Stimulated activated CD4-positive, alpha-beta T cell treated with anti-CD3 and anti-CD28 coated beads, TNF-alpha, amount 100 ng/mL, for 4 hours (primary cell): ENCODE results near the gene ITM2B.
"Not testable (repeated sequence)": the region's sequence is repeated elsewhere in the genome, so short reads cannot be mapped to it uniquely, and the experiment has no call there.

Experiments used
- DNase-seq, 3 experiments: peaks; one replicate each; pipeline ENCODE4 v3.0.0-alpha.2; 2020; ENCODE audit warnings: low read depth in 3 of 3

Gene ITM2B

GRCh38 chr13:48224701-48225100 is 8.3 kb upstream of the ITM2B start:
- no peak for DNase-seq

GRCh38 chr13:48230541-48230940 is 2.5 kb upstream of the ITM2B start:
- no peak for DNase-seq

- DNase-seq = no peak
These were observed 1.9 kb upstream of the ITM2B start for GRCh38 chr13:48231080-48231479.

GRCh38 chr13:48231933-48232332 is 1.1 kb upstream of the ITM2B start:
- no peak for DNase-seq

- no peak for DNase-seq
These were observed 473 bp upstream of the ITM2B start for GRCh38 chr13:48232420-48233045.

- no peak for DNase-seq
These were observed 983 bp downstream of the ITM2B start for GRCh38 chr13:48233889-48234488.

GRCh38 chr13:48234566-48235340 is 1.7 kb downstream of the ITM2B start:
- DNase-seq = no peak

- no peak for DNase-seq
These were observed 2.5 kb downstream of the ITM2B start for GRCh38 chr13:48235341-48236135.

GRCh38 chr13:48236528-48237353 is 3.7 kb downstream of the ITM2B start:
- DNase-seq = no peak

- not testable (repeated sequence) for DNase-seq
These were observed 6.4 kb downstream of the ITM2B start for GRCh38 chr13:48239369-48239768.

- no peak for DNase-seq
These were observed 8.6 kb downstream of the ITM2B start for GRCh38 chr13:48241651-48242050.

- DNase-seq = no peak
These were observed 9.7 kb downstream of the ITM2B start for GRCh38 chr13:48242677-48243076.

- DNase-seq = no peak
These were observed 11.2 kb downstream of the ITM2B start for GRCh38 chr13:48244159-48244558.

- no peak for DNase-seq
These were observed 13.1 kb downstream of the ITM2B start for GRCh38 chr13:48246102-48246501.

GRCh38 chr13:48249018-48249417 is 16.0 kb downstream of the ITM2B start:
- DNase-seq = no peak

GRCh38 chr13:48251611-48252081 is 18.6 kb downstream of the ITM2B start:
- no peak for DNase-seq

GRCh38 chr13:48252176-48252575 is 19.2 kb downstream of the ITM2B start:
- DNase-seq = no peak

GRCh38 chr13:48253849-48254248 is 20.8 kb downstream of the ITM2B start:
- DNase-seq = no peak

- DNase-seq = no peak
These were observed 22.1 kb downstream of the ITM2B start for GRCh38 chr13:48255090-48255489.

GRCh38 chr13:48255954-48256353 is 22.9 kb downstream of the ITM2B start:
- DNase-seq = no peak

GRCh38 chr13:48258002-48258401 is 25.0 kb downstream of the ITM2B start:
- no peak for DNase-seq
